ENCODE measurements around the gene ATR.

DNA sequence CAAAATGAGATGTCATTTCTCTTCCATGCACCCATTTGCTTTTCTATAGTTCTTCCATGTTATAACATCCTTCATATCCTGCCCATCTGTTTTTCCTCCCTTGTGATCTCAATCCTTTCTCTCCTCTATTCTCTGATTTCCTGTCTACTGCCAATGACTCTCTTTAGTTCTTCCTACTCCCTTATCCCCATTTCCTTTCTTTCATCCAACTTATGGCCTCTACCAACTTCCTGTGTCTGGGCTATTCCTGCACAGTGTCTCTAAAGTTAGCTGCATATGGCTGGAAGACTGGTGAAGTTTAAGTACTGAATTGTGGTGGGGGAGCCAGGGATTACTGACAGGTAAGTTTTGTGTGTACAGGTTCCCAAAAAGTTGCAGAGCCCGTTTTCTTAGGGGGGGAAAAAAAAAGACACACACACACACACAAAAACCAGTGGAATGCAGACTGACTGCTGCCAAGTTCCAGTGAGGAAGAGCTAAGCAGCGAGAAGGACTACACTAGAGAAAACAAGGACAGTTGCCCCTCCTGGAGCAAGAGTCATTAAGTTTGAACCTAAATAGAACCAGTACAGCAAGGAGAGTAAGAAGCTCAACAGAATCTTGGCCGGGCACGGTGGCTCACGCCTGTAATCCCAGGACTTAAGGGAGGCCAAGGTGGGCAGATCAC, 159.5 kb downstream of the ATR start:
- no peak for TF ChIP-seq CTCF (IDR thresholded peaks at IDR 0.05)
- no peak for TF ChIP-seq POLR2A (IDR thresholded peaks at IDR 0.05)
